WTC11 (cell line): ENCODE results near the gene RPH3AL. TPM values are rescaled to one million over a fixed set of nuclear protein-coding genes. Genes with fewer than 3 reads are reported as not detected.

Experiments
- ATAC-seq: fragments of 200-7000 bp; cut with Tn5 transposase; 2 replicates; pipeline ENCODE4 v1.10.0; 2021; ENCODE audit warnings: mild to moderate bottlenecking, moderate library complexity
- CTCF ChIA-PET: fragments of 300-600 bp; sonication (Branson Sonifier 250); formaldehyde crosslinking; loops from one replicate; lab custom pipeline; 2021; ENCODE audit warnings: antibody characterized with exemption; lab: Charles Lee
- POLR2A ChIA-PET: fragments of 350-600 bp; sonication (Branson Sonifier 250); formaldehyde crosslinking; loops from one replicate; lab custom pipeline; 2021; ENCODE audit warnings: antibody characterized with exemption; lab: Charles Lee
- DNase-seq: peaks from one replicate; pipeline ENCODE4 v3.0.0; 2021; ENCODE audit warnings: low spot score
- H3K27ac Mint-ChIP-seq: 2 replicates; pipeline ENCODE4 v1.8.0; 2021; ENCODE audit warnings: mixed read lengths
- H3K27me3 Mint-ChIP-seq: 2 replicates; pipeline ENCODE4 v1.8.0; 2021; ENCODE audit warnings: low read depth, mild to moderate bottlenecking, moderate library complexity, mixed read lengths
- H3K36me3 Mint-ChIP-seq: 2 replicates; pipeline ENCODE4 v1.8.0; 2021; ENCODE audit warnings: mixed read lengths
- H3K4me1 Mint-ChIP-seq: 2 replicates; pipeline ENCODE4 v1.8.0; 2022; ENCODE audit warnings: mixed read lengths
- H3K4me3 Mint-ChIP-seq: 2 replicates; pipeline ENCODE4 v1.8.0; 2021; ENCODE audit warnings: mild to moderate bottlenecking, moderate library complexity, mixed read lengths
- H3K9me3 Mint-ChIP-seq: 2 replicates; pipeline ENCODE4 v1.8.0; 2021; ENCODE audit warnings: mixed read lengths
- ERG ChIP-seq: fragments of 250-450 bp; sonication (Bioruptor Pico); IDR thresholded peaks from 2 replicates; pipeline ENCODE4 v1.8.0; 2021; ENCODE audit warnings: mild to moderate bottlenecking
- FOXP4 ChIP-seq: sonication (generic); formaldehyde crosslinking; IDR thresholded peaks from 2 replicates; pipeline ENCODE4 v1.8.0; 2022; ENCODE audit warnings: mild to moderate bottlenecking, missing genetic modification reagents
- MLX ChIP-seq: sonication (generic); formaldehyde crosslinking; IDR thresholded peaks from 2 replicates; pipeline ENCODE4 v1.8.1; 2023; ENCODE audit warnings: mild to moderate bottlenecking, missing genetic modification reagents, moderate library complexity
- PRDM15 ChIP-seq: sonication (generic); formaldehyde crosslinking; IDR thresholded peaks from 2 replicates; pipeline ENCODE4 v1.8.0; 2022; ENCODE audit warnings: missing genetic modification reagents
- PREB ChIP-seq: sonication (generic); formaldehyde crosslinking; IDR thresholded peaks from 2 replicates; pipeline ENCODE4 v1.8.1; 2022; ENCODE audit warnings: mild to moderate bottlenecking, missing genetic modification reagents, moderate library complexity, borderline replicate concordance
- RORB ChIP-seq: fragments of 250-450 bp; sonication (Bioruptor Pico); IDR thresholded peaks from 2 replicates; pipeline ENCODE4 v1.9.0; 2021; ENCODE audit warnings: mild to moderate bottlenecking
- ZBTB21 ChIP-seq: sonication (generic); formaldehyde crosslinking; IDR thresholded peaks from 2 replicates; pipeline ENCODE4 v1.8.1; 2023; ENCODE audit warnings: mild to moderate bottlenecking, missing genetic modification reagents, borderline replicate concordance
- ZNF396 ChIP-seq: fragments of 250-450 bp; sonication (Bioruptor Pico); IDR thresholded peaks from 2 replicates; pipeline ENCODE4 v1.8.0; 2021; ENCODE audit warnings: mild to moderate bottlenecking, moderate library complexity, borderline replicate concordance
- ZNF532 ChIP-seq: fragments of 250-450 bp; sonication (Bioruptor Pico); IDR thresholded peaks from 2 replicates; pipeline ENCODE4 v1.9.0; 2021; ENCODE audit warnings: mild to moderate bottlenecking, borderline replicate concordance
- total RNA-seq: library from RNA; stranded (reverse); gene quantifications from 3 replicates; pipeline ENCODE4 v1.2.3, GENCODE V29; 2021

The RPH3AL gene
- total RNA-seq, 1 experiment from 2014 or later = 2.0 TPM

- TF ChIP-seq ZBTB21 (CRISPR knock-in tag) = no peak
- no peak for TF ChIP-seq MLX (CRISPR knock-in tag)
These were observed 25.3 kb downstream of the RPH3AL start (continued) for GRCh38 chr17:327296-327695.

GRCh38 chr17:326010-326621, 26.5 kb downstream of the RPH3AL start:
- CTCF ChIA-PET = no interaction called here
- Mint-ChIP-seq H3K36me3 (no peaks in the 10 kb centered on the region), H3K9me3 (no peaks in the 10 kb centered on the region), H3K27me3 (peaks cover 8% of the 10 kb centered on the region), H3K4me3 (no peak overlapping the region), H3K27ac (no peak overlapping the region), H3K4me1 (peaks cover 19% of the 10 kb centered on the region)
- POLR2A ChIA-PET = no interaction called here
- TF ChIP-seq RORB = no peak
- no peak for TF ChIP-seq PREB (CRISPR knock-in tag)
- no peak for TF ChIP-seq ERG (CRISPR knock-in tag)
- TF ChIP-seq ZNF396 (CRISPR knock-in tag) = no peak
- TF ChIP-seq PRDM15 (CRISPR knock-in tag) = no peak
- no peak for TF ChIP-seq FOXP4 (CRISPR knock-in tag)
- TF ChIP-seq ZNF532 (CRISPR knock-in tag) = no peak
- DNase-seq (no peak), ATAC-seq (no peak)
